Kidney capillary endothelial cell (primary cell): ENCODE measurements around the gene PHF20.
"Not testable (repeated sequence)": the region's sequence is repeated elsewhere in the genome, so short reads cannot be mapped to it uniquely, and the experiment has no call there.

Source experiments
- DNase-seq: peaks from one replicate; pipeline ENCODE4 v3.0.0-alpha.2; 2018; ENCODE audit warnings: low spot score

Gene PHF20

DNA sequence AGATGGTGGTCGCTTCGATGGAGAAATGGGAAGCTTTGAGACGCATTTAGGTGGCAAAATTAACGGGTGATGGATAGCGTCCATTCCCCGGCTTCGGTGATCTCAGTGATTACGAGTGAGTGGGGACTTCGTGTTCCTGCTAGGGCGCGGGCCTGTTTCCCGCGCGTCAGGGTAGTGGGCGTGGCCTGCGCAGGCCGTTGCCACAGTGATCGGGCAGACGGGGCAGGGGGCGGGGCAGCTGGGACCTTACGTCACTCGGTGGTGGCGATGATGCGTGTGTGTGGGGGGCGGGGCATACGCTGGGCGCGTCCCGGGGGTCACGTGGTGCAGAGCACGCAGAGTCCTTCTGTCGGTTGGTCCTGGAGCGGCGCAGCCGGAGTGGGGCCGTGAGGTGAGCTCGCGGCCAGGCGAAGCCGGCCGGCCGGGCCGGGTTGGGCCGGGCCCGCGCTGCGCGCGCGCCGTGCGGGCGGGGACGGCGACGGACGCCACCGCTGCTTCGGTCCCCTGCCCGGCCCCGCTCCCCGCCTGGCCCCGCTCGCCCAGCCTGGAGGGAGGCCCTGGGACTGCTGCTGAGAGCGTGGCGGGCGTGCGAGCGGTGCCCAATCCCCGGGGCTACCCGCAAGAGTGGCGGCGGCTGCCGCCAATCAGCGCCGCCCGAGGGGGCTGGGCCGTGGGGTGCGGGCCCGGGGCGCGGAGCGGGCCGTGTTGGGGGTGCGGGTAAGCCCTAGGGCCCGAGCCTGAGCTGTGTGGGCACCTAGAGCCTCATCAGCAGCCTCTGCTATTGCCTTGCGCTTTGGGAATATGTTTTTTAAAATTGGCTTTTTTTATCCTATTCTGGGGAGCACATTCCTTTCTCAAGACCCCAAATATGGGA lies at the start of gene PHF20:
PHF20 (plus strand) TSS at position 327 of the 874 bp plus-strand sequence. CDS start 29,508 bp downstream, outside the sequence.
- peak; percentile 93 for DNase-seq

DNA sequence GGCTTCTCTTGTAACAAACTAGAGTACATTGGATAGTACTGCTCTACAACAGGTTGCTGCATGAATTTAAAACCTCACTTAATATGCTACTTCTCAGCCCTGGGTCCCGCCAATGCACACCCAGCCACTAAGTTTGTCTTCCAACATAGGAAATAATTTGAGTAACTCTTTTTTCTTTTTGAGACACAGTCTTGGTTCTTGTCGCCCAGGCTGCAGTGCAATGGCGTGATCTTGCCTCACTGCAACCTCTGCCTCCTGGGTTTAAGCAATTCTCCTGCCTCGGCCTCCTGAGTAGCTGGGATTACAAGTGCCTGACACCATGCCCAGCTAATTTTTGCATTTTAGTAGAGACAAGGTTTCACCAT lies 48.6 kb upstream of the PHF20 start:
- DNase-seq = not testable (repeated sequence)

DNA sequence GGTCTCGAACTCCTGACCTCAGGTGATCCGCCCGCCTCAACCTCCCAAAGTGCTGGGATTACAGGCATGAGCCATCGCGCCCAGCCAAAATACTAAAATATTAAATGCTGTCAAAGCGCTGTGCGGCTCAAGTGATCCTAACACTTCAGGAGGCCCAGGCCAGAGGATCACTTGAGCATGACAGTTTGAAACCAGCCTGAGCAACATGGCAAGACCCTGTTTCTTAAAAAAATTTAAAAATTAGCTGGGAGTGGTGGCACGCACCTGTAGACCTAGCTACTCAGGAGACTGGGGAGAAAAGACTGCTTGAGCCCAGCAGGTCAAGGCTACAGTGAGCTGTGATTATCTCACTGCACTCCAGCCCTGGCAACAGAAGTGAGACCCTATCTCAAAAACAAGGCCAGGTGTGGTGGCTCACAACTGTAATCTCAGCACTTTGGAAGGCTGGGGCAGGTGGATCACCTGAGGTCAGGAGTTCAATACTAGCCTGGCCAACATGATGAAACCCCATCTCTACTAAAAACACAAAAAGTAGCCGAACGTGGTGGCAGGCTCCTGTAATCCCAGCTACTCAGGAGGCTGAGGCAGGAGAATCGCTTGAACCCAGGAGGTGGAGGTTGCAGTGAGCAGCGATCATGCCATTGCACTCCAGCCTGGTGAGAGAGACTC lies 48.0 kb upstream of the PHF20 start:
- not testable (repeated sequence) for DNase-seq

GRCh38 chr20:35724321-35725230 lies 47.2 kb upstream of the PHF20 start:
- DNase-seq = no peak

DNA sequence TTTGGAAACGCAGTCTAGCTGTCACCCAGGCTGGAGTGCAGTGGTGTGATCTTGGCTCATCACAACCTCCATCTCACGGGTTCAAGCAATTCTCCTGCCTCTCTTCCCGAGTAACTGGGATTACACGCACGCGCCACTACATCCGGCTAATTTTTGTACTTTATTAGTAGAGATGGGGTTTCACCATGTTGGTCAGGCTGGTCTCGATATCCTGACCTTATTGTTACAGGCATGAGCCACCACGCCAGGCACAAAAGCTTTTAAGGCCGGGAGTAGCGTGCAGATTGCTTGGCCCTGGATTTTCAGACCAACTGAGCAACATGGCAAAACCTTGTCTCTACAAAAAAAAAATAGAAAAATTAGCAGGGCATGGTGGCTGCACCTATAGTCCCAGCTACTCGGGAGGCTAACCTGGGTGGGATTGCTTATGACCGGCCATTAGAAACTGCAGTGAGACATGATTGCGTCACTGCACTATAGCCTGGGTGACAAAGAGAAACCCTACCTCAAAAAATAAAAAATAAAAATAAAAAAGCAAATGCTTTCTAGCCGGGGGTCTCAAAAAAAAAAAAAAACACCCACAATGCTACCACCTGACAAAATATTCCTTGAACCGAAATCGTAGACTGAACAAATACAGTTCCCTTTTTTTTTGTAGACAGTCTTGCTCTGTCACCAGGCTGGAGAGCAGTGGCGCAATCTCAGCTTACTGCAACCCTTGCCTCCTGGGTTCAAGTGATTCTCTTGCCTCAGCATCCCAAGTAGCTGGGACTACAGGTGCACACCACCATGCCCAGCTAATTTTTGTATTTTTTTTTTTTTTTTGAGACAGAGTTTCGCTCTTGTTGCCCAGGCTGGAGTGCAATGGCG lies 44.7 kb upstream of the PHF20 start:
- no peak for DNase-seq

DNA sequence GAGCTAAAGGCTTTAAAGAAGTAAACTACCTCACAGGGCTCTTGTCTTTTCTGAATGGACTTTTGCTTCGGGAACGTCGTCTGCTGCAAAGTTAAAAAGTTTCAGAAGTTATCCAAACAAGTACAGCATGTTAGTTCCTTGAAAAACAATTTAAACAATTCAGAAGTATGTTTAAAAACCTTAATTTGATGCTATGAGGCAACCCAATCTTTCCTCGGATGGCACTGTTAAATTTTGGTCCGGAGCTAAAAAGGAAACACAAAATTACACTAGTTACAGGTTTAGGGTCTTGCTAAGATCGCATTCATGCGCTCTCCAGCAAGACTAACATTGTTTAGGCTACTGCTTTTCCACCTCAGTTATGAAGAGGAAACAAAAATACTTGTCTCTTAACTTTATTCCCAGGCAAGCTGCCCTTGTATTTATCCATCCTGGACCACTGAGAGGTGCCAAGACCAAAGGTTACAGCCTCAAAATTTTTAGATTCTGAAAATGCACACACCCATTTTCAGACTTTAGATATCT lies 42.5 kb upstream of the PHF20 start:
- DNase-seq = no peak

GRCh38 chr20:35729836-35730582 lies 41.8 kb upstream of the PHF20 start:
- no peak for DNase-seq

GRCh38 chr20:35730583-35731468 lies 41.0 kb upstream of the PHF20 start:
- no peak for DNase-seq

GRCh38 chr20:35731469-35731788 lies 40.4 kb upstream of the PHF20 start:
- DNase-seq = no peak

- DNase-seq = no peak
Observed at GRCh38 chr20:35731862-35732643, 39.8 kb upstream of the PHF20 start.

GRCh38 chr20:35732644-35732982 lies 39.2 kb upstream of the PHF20 start:
- DNase-seq = no peak

- no peak for DNase-seq
Observed at GRCh38 chr20:35734374-35734773, 37.4 kb upstream of the PHF20 start.

DNA sequence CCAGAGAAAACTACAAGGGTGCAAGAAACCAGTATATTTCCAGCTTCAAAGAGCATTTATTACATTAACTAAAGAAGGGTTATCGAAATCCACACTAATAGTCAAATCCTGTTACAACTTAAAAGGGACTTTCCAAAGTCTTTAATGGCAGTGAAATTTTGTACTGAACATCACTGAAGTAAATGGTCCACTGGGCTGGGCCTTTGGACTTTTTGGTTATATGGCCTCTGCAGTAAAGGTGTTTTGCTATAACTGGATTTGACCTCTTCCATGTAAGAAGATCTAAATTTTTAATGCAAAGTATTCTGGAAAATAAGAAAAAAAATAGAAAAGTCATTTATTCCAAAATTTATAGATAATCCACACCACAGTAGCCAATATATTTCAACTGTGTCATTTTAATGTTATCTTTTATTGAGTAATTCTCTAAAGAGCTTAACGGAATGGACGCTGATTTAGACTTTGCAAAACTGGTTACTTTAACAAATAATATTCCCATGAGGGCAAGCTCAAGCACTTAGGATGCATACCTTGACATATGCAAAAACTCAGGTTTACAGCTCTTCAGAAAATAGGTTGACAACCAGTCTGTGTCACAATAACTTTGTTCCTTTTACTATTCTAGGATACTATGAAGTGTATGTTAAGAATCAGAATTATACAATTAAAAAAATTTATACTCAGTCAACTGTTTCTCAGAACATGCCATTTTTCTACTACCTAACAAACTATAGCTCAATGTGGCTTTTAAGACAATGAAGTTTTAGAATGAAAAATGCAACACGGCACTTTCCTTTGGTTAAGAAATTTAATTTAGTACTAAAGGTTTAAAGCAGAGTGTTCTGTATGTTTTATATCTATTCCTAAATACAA lies 36.8 kb upstream of the PHF20 start:
- no peak for DNase-seq

GRCh38 chr20:35735826-35736470 lies 35.9 kb upstream of the PHF20 start:
- DNase-seq = no peak

- no peak for DNase-seq
Observed at GRCh38 chr20:35737865-35738333, 33.9 kb upstream of the PHF20 start.

- no peak for DNase-seq
Observed at GRCh38 chr20:35738410-35739179, 33.2 kb upstream of the PHF20 start.
